GM18520 (cell line): ENCODE measurements around the gene LRFN4.

Source experiments
- ATAC-seq: cut with Tn5 transposase; IDR thresholded peaks from one replicate; pipeline ENCODE4 v1.9.1; 2021; ENCODE audit not compliant: unreplicated experiment

Gene LRFN4

DNA sequence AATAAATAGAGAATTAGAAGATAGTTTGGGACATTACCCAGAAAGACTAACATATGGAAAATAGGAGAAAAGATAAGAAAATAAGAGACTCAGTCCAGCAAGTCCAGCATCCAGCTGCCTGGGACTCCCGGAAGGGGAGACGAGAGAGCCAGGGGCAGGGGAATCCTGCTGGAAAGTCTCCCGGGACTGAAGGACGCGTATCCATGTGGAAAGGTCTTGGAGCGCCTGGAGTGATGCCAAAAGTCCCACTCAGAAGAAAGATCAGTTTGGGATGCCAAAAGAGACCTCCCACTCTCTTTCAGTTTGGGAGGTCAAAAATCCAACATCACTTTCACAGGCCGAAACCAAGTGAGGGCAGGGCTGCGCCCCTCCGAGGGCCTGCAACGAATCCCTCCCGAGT lies 30.7 kb downstream of the LRFN4 start:
- no peak for ATAC-seq

DNA sequence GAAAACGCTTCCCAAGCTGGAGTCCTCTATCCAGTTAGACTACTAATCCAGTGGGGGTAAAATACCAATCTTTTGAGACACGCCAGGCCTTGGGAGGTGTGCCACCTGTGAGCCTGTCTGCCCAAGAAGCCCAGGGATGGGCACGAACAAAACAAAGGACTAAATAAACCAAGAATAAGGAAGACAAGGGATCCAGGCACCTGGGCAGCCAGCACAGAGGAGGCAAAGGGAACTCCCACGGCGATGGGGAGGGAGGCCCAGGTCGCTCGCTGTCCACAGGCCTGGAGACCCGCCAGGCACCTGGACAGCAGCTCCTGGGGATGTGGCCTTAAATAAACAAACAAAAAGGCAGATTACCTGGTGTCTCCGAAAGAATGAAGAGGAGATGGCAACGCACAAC lies 31.4 kb downstream of the LRFN4 start:
- ATAC-seq = no peak

DNA sequence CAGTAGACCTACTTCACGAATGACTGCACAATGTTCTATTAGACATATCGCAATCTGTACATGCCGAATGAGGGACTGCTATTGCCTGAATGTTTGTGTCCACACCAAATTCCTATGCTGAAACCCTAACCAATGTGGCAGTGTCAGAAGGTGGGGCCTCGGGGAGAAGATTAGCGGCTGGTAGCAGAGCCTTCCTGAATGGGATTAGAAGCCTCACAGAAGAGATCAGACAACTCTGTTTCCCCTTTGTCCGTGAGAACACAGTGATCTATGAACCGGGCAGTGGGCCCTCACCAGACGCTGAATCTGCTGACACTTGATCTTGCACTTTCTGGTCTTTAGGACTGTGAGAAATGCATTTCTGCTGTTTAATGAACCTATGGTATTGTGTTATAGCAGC lies 33.1 kb downstream of the LRFN4 start:
- no peak for ATAC-seq

DNA sequence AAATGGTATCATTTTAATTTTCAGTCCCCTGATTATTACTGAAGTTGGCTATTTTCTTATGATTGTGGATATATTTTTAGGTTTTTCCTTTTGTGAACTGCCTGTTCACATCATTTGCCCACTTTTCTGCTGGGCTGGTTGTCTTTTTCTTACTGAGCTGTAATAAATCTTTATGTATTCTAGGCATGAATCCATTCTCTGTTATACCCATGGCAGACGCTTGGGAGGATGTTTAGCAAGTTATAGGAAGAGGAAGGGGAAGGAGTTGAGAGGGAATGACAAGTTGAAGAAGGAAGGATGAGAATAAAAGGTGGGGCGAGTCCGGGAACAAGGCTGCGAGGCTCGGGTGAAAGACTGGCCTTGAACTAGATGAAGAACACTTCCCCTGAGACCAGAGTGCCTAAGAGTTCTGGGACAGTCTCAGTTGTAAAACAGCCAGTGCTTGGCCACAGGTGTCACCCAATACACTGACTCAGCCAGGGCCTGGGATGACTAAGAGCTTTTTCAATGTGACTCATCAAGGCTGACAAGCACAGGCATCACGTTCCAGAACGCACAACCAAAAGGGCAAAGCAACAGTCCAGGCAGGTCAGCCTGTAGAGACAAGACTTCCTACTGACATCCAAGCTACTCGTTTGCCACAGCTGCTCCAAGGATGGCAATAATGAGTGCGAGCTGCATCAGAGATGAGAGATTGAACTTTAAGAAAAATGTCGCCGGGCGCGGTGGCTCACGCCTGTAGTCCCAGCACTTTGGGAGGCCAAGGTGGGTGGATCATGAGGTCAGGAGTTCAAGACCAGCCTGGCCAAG lies 35.2 kb downstream of the LRFN4 start:
- peak; percentile 79 for ATAC-seq

- no peak for ATAC-seq
Observed at GRCh38 chr11:66892911-66893310, 36.0 kb downstream of the LRFN4 start.

DNA sequence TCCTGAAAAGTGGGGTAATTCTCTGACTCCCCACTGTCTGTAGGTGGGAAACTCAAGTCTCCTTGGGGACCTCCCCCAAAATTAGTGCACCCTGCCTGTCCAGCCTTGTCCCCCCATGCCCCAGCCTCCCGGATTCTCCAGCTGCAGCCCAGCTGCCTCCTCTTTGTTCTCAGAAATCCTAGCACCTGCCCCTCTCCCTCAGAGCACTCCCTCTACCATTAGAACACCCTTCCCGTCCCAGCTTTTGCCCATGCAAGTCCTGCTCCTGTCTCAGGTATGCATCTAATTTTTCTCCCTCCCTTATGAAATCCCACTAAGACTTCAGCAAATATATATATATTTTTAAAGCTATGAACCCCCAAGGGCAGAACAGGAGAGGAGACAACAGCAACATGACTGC lies 37.3 kb downstream of the LRFN4 start:
- ATAC-seq = no peak

GRCh38 chr11:66901964-66902390 lies 45.1 kb downstream of the LRFN4 start:
- no peak for ATAC-seq

DNA sequence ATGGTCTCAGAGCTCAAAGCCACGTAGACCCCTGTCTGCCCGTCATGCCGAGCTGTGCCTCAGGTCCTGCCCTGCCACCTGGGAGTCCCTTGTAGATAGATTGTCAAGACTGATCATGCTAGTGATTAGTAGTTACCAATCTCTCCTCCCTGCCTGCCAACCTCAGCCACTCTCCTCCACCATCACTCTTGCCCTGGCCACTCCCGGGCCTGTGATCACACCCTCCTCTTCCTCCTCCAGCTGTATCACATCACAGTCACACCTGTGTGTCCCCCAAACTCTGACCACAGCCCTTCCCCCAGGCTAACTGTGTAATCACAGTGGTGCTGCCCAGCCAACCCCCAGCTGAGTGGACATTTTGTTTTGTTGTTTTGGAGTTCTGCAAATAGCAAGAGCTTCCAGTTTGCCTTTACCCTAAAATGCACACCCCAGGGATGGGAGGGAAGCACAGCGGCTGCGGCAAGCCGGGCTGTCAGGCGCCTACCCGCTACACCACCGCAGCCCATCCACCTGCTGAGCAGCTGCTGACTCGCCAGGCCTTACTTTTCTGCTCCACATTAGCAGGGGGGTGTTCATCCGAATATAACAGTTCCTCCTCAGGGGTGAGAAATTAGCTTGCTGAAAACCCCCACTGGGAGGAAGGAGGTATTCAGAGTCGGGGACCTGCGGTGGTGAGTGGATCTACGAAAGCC lies 45.8 kb downstream of the LRFN4 start:
- ATAC-seq = no peak

GRCh38 chr11:66904055-66904454 lies 47.2 kb downstream of the LRFN4 start:
- no peak for ATAC-seq

GRCh38 chr11:66904561-66904960 lies 47.7 kb downstream of the LRFN4 start:
- no peak for ATAC-seq

GRCh38 chr11:66904981-66905521 lies 48.2 kb downstream of the LRFN4 start:
- no peak for ATAC-seq

GRCh38 chr11:66905631-66906030 lies 48.8 kb downstream of the LRFN4 start:
- no peak for ATAC-seq

GRCh38 chr11:66906061-66906733 lies 49.3 kb downstream of the LRFN4 start:
- ATAC-seq = no peak

GRCh38 chr11:66907751-66908630 lies 51.1 kb downstream of the LRFN4 start:
- no peak for ATAC-seq

- no peak for ATAC-seq
Observed at GRCh38 chr11:66909181-66909580, 52.3 kb downstream of the LRFN4 start.

DNA sequence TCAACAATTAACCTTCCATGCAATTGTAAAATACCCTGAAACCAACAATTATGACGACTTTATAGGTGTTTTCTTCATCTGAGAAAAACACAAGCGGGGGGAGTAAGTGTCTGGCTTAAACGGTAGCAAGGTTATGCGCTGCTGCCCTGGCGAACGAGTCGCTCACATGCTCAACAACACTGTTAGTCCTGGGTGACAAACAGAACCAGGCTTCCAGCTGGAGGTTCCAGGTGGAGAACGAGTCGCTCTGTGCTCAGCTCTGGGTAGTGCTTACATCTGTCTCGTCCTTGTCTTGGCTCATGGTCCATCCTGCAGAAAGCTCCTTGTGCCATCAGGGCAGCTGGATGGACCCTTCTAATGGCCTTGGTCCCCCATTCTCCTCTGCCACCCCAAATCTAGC lies 53.2 kb downstream of the LRFN4 start:
- ATAC-seq = no peak
